Colonic mucosa (tissue), 4 donors: Measurements from ENCODE around the gene NCKIPSD. TPM values are rescaled to one million over a fixed set of nuclear protein-coding genes. Genes with fewer than 3 reads are reported as not detected.

ENCODE experiments used
- DNase-seq: peaks from one replicate; pipeline ENCODE4 v3.0.0-alpha.2; 2020
- H3K27ac ChIP-seq: fragments of 200-600 bp; one replicate; pipeline ENCODE4 v1.8.0; 2021
- H3K27me3 ChIP-seq: fragments of 200-600 bp; one replicate; pipeline ENCODE4 v1.8.0; 2021
- H3K36me3 ChIP-seq: fragments of 200-600 bp; one replicate; pipeline ENCODE4 v1.8.0; 2021
- H3K4me1 ChIP-seq: fragments of 200-600 bp; one replicate; pipeline ENCODE4 v1.8.0; 2021; ENCODE audit warnings: mild to moderate bottlenecking
- H3K4me3 ChIP-seq: fragments of 200-600 bp; one replicate; pipeline ENCODE4 v1.8.0; 2021
- H3K9ac ChIP-seq, 2 donors: one replicate each; pipeline ENCODE4 v1.7.0; 2013; ENCODE audit warnings: control low read depth in 2 of 2, low read depth in 2 of 2, low read length in 2 of 2
- H3K9me3 ChIP-seq: fragments of 200-600 bp; one replicate; pipeline ENCODE4 v1.8.0; 2021
- intact Hi-C: fragments of 100-400 bp; cut with DNase I; formaldehyde crosslinking; loops from one replicate; pipeline ENCODE4 v1.14.1; 2022
- total RNA-seq, 2 donors: library from RNA; stranded (reverse); fragmentation: NEBNext Ultra II Directional in 1 of 2; extraction: Animal tissue kit (Norgen Biotek cat#: 25700) in 1 of 2; gene quantifications; one replicate each; pipeline ENCODE4 v1.2.1, GENCODE V29; 2021
- TF ChIP-seq, protein P1 (sequence below): fragments of 200-600 bp; IDR thresholded peaks from one replicate; pipeline ENCODE4 v1.8.0; 2022; ENCODE audit warnings: antibody characterized with exemption, mild to moderate bottlenecking
- donor health status: healthy.
- donor health status: DM: no; HTN: no; CAD: no.
- donor health status: DM: no; HTN: no; CAD: no.

NCKIPSD gene
- total RNA-seq, 2 donors from 2014 or later: 24.3 to 29.7 TPM

DNA sequence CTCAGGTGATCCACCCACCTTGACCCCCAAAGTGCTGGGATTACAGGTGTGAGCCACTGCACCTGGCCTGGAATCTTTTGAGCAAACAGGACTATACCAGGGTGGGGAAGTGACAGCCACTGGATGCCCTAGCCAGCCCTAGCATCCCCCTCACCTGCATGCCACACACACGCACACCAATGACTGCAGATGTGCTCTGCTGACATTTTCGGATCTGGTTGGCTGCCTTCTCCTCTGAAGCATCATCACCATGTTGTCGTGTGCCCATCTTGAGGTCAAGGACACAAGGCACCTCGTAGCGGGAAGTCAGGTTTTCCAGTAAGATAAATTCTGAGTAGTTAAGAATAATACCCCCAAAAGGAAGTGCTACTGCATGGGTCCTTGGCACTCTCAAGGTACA is 3.7 kb upstream of the NCKIPSD start:
- H3K27ac ChIP-seq: no peak overlapping the region

GRCh38 chr3:48688737-48689075 is 3.0 kb upstream of the NCKIPSD start:
- DNase-seq: no peak
- Histone ChIP-seq H3K27ac (no peak overlapping the region), H3K27me3 (no peaks in the 10 kb centered on the region), H3K9ac (no peak overlapping the region), H3K4me3 (no peak overlapping the region), H3K4me1 (peaks cover 14% of the 10 kb centered on the region), H3K36me3 (peaks cover 16% of the 10 kb centered on the region), H3K9me3 (no peaks in the 10 kb centered on the region)
- TF ChIP-seq, protein P1, sequence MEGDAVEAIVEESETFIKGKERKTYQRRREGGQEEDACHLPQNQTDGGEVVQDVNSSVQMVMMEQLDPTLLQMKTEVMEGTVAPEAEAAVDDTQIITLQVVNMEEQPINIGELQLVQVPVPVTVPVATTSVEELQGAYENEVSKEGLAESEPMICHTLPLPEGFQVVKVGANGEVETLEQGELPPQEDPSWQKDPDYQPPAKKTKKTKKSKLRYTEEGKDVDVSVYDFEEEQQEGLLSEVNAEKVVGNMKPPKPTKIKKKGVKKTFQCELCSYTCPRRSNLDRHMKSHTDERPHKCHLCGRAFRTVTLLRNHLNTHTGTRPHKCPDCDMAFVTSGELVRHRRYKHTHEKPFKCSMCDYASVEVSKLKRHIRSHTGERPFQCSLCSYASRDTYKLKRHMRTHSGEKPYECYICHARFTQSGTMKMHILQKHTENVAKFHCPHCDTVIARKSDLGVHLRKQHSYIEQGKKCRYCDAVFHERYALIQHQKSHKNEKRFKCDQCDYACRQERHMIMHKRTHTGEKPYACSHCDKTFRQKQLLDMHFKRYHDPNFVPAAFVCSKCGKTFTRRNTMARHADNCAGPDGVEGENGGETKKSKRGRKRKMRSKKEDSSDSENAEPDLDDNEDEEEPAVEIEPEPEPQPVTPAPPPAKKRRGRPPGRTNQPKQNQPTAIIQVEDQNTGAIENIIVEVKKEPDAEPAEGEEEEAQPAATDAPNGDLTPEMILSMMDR: no peak
- intact Hi-C loops: loop anchor here (10.0 kb wide), 1 partner anchor 226 kb away; the partner anchor contains the start of gene ARIH2

More for the DNA sequence above, 3.7 kb upstream of the NCKIPSD start:
- no peak overlapping the region for H3K9ac ChIP-seq
- H3K4me1 ChIP-seq: peaks cover 10% of the 10 kb centered on the region
- H3K36me3 ChIP-seq: peaks cover 16% of the 10 kb centered on the region
- TF ChIP-seq, protein P1: no peak
- H3K27me3 ChIP-seq: no peaks in the 10 kb centered on the region
- no peak for DNase-seq
- no peaks in the 10 kb centered on the region for H3K9me3 ChIP-seq
- intact Hi-C loops: loop anchor here (10.0 kb wide), 1 partner anchor 225 kb away; the partner anchor contains the start of gene ARIH2
- H3K4me3 ChIP-seq: no peak overlapping the region

DNA sequence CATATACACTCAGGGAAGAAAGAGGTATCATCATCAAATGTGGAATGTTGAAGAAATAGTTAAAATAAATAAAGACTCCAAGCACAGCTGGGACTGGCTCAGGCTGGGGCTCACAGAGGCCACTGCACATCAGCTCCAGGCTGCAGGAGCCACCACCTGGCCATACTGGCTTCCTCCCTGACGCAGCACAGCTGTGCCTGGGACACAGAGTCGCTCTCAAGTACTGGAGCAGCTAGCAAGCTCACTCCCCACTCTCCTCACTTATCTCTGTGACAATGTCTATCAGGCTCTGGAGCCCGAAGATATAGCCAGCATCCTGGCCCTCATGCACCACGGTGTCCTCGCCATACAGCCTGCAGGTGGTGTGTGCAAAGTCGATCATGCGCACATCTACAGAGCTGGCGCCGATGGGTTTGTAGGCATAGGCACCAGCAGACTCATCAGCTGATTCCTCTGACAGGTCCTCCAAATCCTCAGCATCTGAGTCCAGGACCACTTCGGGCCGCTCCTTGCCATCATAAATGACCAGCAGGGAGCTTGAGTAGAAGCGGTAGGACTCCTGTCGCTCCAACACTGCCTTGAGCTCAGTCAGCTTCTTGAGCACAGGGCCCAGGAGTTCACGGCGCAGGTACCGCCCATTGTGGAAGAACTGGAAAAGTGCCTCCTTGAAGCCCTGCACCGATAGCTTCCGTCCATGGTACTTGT is 2.5 kb upstream of the NCKIPSD start:
- Histone ChIP-seq H3K36me3 (peaks cover 16% of the 10 kb centered on the region), H3K4me3 (no peak overlapping the region), H3K4me1 (peaks cover 18% of the 10 kb centered on the region), H3K9ac (no peak overlapping the region), H3K27me3 (no peaks in the 10 kb centered on the region), H3K9me3 (no peaks in the 10 kb centered on the region), H3K27ac (no peak overlapping the region)
- intact Hi-C loops: loop anchor here (10.0 kb wide), 1 partner anchor 227 kb away; the partner anchor contains the start of gene ARIH2
- TF ChIP-seq, protein P1: no peak
- no peak for DNase-seq

DNA sequence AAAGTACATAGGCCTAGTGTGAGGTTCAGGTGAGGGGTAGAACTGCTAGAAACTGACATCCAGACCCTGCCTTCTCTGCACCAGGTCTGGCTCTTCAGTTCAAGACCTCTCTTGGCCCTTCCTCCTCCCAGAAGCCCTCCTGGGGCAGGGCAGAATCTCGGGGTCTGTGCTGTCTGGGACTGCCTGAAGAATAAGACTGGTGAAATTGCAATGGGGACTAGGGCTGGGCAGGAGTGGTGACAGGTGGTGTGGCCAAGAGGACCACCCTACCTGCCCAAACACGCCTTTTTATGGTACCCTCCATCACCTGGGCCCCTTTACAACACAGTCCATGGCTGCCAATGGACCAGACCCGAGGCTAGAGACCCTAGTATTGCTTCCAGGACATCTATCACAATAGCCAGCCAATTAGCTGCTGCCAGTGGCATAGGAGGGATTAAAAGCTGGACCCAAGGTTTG is 1.5 kb upstream of the NCKIPSD start:
- no peaks in the 10 kb centered on the region for H3K27me3 ChIP-seq
- no peak overlapping the region for H3K4me3 ChIP-seq
- intact Hi-C loops: loop anchor here (10.0 kb wide), 1 partner anchor 228 kb away; the partner anchor contains the start of gene ARIH2
- TF ChIP-seq, protein P1: no peak
- no peak overlapping the region for H3K9ac ChIP-seq
- H3K9me3 ChIP-seq: no peaks in the 10 kb centered on the region
- H3K4me1 ChIP-seq: peaks cover 19% of the 10 kb centered on the region
- peaks cover 10% of the 10 kb centered on the region for H3K36me3 ChIP-seq
- H3K27ac ChIP-seq: no peak overlapping the region
- no peak for DNase-seq

DNA sequence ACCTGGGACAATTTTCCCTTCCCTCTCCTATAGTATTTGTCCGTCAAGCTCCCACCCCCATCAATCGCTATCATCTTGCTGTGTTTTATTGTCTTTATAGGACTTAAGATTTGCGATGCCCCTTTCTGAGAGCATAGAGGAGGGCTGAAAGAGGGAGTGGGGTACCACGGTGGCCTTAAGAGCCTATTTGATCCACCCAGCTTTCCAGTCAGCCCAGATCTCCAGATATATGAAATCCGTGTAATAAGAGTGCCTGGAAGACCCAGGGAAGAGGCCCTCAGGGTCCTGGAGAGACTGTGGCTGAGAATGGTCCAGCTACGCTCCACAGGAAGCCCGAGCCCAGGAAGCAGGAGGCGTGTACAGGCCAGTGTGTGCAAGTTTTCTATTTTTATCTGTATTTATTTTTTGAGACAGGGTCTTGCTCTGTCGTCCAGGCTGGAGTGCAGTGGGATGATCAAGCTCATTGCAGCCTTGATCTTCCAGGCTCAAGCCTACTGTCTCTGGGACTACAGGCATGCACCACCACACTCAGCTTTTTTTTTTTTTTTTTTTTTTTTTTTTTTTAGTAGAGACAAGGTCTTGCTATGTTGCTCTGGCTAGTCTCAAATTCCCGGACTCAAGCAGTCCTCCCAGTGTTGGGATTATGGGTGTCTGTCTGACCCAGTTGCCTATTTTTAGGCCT is 964 bp upstream of the NCKIPSD start:
- TF ChIP-seq, protein P1: no peak
- peak overlapping the region in 1 of 2 donors; percentile 93 for H3K9ac ChIP-seq
- peak overlapping the region; percentile 80 for H3K4me3 ChIP-seq
- peaks cover 10% of the 10 kb centered on the region for H3K36me3 ChIP-seq
- intact Hi-C loops: loop anchor here (10.0 kb wide), 1 partner anchor 228 kb away; the partner anchor contains the start of gene ARIH2
- peaks cover 19% of the 10 kb centered on the region for H3K4me1 ChIP-seq
- no peaks in the 10 kb centered on the region for H3K27me3 ChIP-seq
- H3K9me3 ChIP-seq: no peaks in the 10 kb centered on the region
- DNase-seq: no peak
- no peak overlapping the region for H3K27ac ChIP-seq
